HepG2 (cell line): ENCODE measurements around the gene METAP1D. TPM values are rescaled to one million over a fixed set of nuclear protein-coding genes. Genes with fewer than 3 reads are reported as not detected.

Source experiments
- ATAC-seq: fragments of 200-7000 bp; cut with Tn5 transposase; 3 replicates; pipeline ENCODE4 v1.9.1; 2020; ENCODE audit warnings: mild to moderate bottlenecking, moderate library complexity
- BruUV-seq: library from RNA; stranded (reverse); fragments of 400-500 nt; replicated peaks from 2 replicates; lab custom pipeline; 2021; lab: Mats Ljungman, UMichigan
- CTCF ChIA-PET: fragments of 300-600 bp; formaldehyde crosslinking; extraction: SDS; loops from one replicate; lab custom pipeline; 2021; ENCODE audit warnings: low total read pairs, inconsistent platforms, low intra/inter-chr PET ratio; lab: Yijun Ruan, JAX
- POLR2A ChIA-PET: fragments of 350-600 bp; sonication (Branson Sonifier 250); formaldehyde crosslinking; loops from one replicate; lab custom pipeline; 2020; ENCODE audit warnings: antibody characterized with exemption, inconsistent platforms; lab: Yijun Ruan, JAX
- DNase-seq: peaks from one replicate; pipeline ENCODE4 v3.0.0-alpha.2; 2015; ENCODE audit warnings: low spot score
- FAIRE-seq: peaks from 3 replicates; lab custom pipeline; 2011; peaks lifted over from hg19 to GRCh38; lab: Jason Lieb, UNC
- H2AFZ ChIP-seq: one replicate; pipeline ENCODE4 v1.6.1; 2011; ENCODE audit warnings: low read length, inconsistent platforms
- H3K27ac ChIP-seq: fragments of 300-600 bp; 3 replicates; pipeline ENCODE4 v1.8.0; 2011; ENCODE audit warnings: mixed run types, mild to moderate bottlenecking, mixed read lengths, low read length, inconsistent platforms; ENCODE audit not compliant: insufficient read depth; ENCODE audit errors: extremely low read length
- H3K27me3 ChIP-seq, 2 experiments: fragments of 200-600 bp in 1 of 2; 2 replicates in 1 of 2; 3 replicates in 1 of 2; pipeline versions ENCODE4 v1.6.0 to v1.8.0; 2011; ENCODE audit warnings: low read length in 2 of 2, mild to moderate bottlenecking in 2 of 2, moderate library complexity in 2 of 2, inconsistent platforms in 1 of 2; ENCODE audit not compliant: insufficient read depth in 2 of 2, control insufficient read depth in 1 of 2
- H3K36me3 ChIP-seq, 2 experiments: fragments of 200-600 bp in 1 of 2; replicated peaks in 1 of 2; 2 replicates in 1 of 2; 3 replicates in 1 of 2; pipeline versions ENCODE4 v1.5.1 to v1.8.0; 2011; ENCODE audit warnings: low read length in 2 of 2, inconsistent platforms in 1 of 2; ENCODE audit not compliant: insufficient read depth in 2 of 2, control insufficient read depth in 1 of 2
- H3K4me1 ChIP-seq: 2 replicates; pipeline ENCODE4 v1.5.1; 2012; ENCODE audit warnings: low read length, inconsistent platforms; ENCODE audit not compliant: insufficient read depth
- H3K4me2 ChIP-seq: 2 replicates; pipeline ENCODE4 v1.6.0; 2011; ENCODE audit warnings: low read depth, low read length, inconsistent platforms
- H3K4me3 ChIP-seq, 3 experiments: fragments of 200-600 bp in 1 of 3; sonication (generic), shearing (Covaris generic) in 1 of 3; replicated peaks in 1 of 3; 2 replicates each; pipeline ENCODE4 v1.5.1; 2011 to 2016; ENCODE audit warnings: low read length in 3 of 3, inconsistent platforms in 2 of 3, low read depth in 2 of 3, mild to moderate bottlenecking in 2 of 3, control low read depth in 1 of 3, mixed read lengths in 1 of 3; ENCODE audit not compliant: insufficient read depth in 1 of 3
- H3K79me2 ChIP-seq: one replicate; pipeline ENCODE4 v1.6.1; 2011; ENCODE audit warnings: low read length, inconsistent platforms; ENCODE audit not compliant: insufficient read depth
- H3K9ac ChIP-seq: 2 replicates; pipeline ENCODE4 v1.6.0; 2011; ENCODE audit warnings: mild to moderate bottlenecking, low read depth, low read length, inconsistent platforms; ENCODE audit not compliant: insufficient read depth
- H3K9me3 ChIP-seq: 2 replicates; pipeline ENCODE4 v1.5.1; 2012; ENCODE audit warnings: mild to moderate bottlenecking, low read length
- H4K20me1 ChIP-seq: 2 replicates; pipeline ENCODE4 v1.6.0; 2011; ENCODE audit warnings: inconsistent platforms, mild to moderate bottlenecking, low read length, moderate library complexity; ENCODE audit not compliant: insufficient read depth
- CBX2 ChIP-seq, 2 experiments: fragments of 200-600 bp in 1 of 2; sonication (generic); formaldehyde crosslinking in 1 of 2; IDR thresholded peaks; 2 replicates each; pipeline versions ENCODE4 v1.7.0 to v1.8.1; 2018 to 2022; ENCODE audit warnings: low read depth in 2 of 2, low read length in 1 of 2, mild to moderate bottlenecking in 1 of 2, missing genetic modification reagents in 1 of 2
- DMAP1 ChIP-seq: IDR thresholded peaks from 2 replicates; pipeline ENCODE4 v1.6.1; 2016
- EZH2 ChIP-seq: conservative IDR thresholded peaks from 2 replicates; pipeline ENCODE4 v1.6.1; 2012; ENCODE audit warnings: mild to moderate bottlenecking, low read depth, low read length, moderate library complexity
- MLLT10 ChIP-seq: sonication (generic); formaldehyde crosslinking; IDR thresholded peaks from 2 replicates; pipeline ENCODE4 v1.4.0; 2020; ENCODE audit warnings: missing genetic modification reagents
- WGBS: methylation state at CpG from one replicate; pipeline ENCODE4 v1.1.6; 2017; ENCODE audit warnings: low lambda C conversion rate; 5-methylcytosine and 5-hydroxymethylcytosine counted together
- in situ Hi-C: cut with HindIII; loops from 2 replicates; pipeline ENCODE4 v1.10.0; 2017; ENCODE audit warnings: low pct_unique_long_range_greater_than_20kb; ENCODE audit not compliant: extremely low pct_ligation_motif_present
- intact Hi-C: fragments of 100-400 bp; cut with micrococcal nuclease; formaldehyde crosslinking; loops from one replicate; pipeline ENCODE4 v1.10.0; 2022; ENCODE audit not compliant: unreplicated experiment
- polyA plus RNA-seq, 8 experiments: library from polyadenylated mRNA; depleted of rRNA in 3 of 8; stranded (reverse) in 7 of 8; unstranded in 1 of 8; fragments of >200 nt; fragmentation: Illumina TruSeq in 4 of 8; extraction: Trizol in 4 of 8; gene quantifications; 2 replicates each; pipeline versions ENCODE4 v1.2.1 to v1.2.3, GENCODE V29; 2011 to 2016; ENCODE audit warnings: low read depth in 4 of 8, missing spikeins in 1 of 8, mixed read lengths in 1 of 8; ENCODE audit not compliant: insufficient read depth in 1 of 8
- total RNA-seq, 5 experiments: library from RNA; depleted of rRNA; stranded (reverse); fragments of >200 nt; fragmentation: Illumina TruSeq; extraction: Trizol; gene quantifications; 2 replicates each; pipeline ENCODE4 v1.2.3, GENCODE V29; 2016; ENCODE audit warnings: low read depth in 1 of 5

The METAP1D gene
- total and polyA plus RNA-seq, 2 of the 13 experiments (the other 11 are each of a cell fraction or from before 2014, with no cell fraction given) = 14.7 to 21.6 TPM

DNA sequence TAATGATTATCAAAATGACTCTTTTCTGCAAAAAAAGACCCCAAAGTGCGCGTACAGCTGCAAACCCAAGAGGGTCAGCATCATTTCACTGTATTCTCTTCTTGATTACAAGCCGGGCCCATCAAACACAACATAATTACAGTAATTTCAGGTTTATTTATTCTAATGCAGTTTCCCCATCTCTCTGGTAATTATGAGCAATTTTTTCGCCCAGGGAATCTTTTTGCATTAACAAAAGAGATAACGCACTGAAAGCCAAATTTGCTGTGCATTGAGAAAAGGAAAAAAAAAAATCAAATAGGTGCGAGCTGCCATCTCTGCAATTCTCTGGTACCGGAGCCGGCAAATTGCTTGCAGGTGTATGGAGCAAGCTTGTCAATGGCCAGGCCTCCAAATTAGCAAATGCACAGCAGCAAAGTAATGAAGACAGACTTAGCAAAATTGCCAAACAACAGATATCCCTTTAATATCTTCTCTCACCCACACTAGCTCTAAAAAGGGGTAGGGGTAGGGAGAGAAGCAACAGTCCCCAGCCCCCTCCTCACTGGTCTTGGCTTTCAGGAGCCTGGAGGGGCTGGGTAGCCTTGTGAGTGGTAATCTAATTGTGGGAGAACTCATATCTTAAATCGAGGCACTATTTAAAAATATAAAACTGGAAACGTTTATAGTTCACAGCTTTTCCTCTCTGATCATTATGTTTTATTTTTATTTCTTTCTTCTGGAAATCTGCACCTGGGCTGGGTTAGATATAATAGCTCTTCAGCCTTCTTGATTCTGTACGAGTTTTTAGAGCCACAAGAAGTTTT is 92.2 kb downstream of the METAP1D start:
- peaks cover 6% of the 10 kb centered on the region; the same call in 1 of the 2 replicates for H4K20me1 ChIP-seq
- FAIRE-seq = no peak
- CTCF ChIA-PET = no interaction called here
- 26% methylated on average over 11 of the region's 11 CpGs for WGBS
- H3K9me3 ChIP-seq = no peaks in the 10 kb centered on the region
- TF ChIP-seq EZH2 (peak; percentile 2; the same call in 1 of the 2 replicates), CBX2 (IDR thresholded peaks at IDR 0.05; ENCODE audit: low read depth, low read length) (peak; percentile 93), CBX2 (CRISPR knock-in tag; IDR thresholded peaks at IDR 0.05; ENCODE audit: low read depth) (no peak), DMAP1 (CRISPR knock-in tag) (no peak)
- TF ChIP-seq, all 625 proteins: peak for 2
- intact Hi-C loops (no loop called here), in situ Hi-C loops (no loop called here)
- H3K79me2 ChIP-seq = no peaks in the 10 kb centered on the region
- H3K4me1 ChIP-seq = peaks cover 45% of the 10 kb centered on the region
- no TSS peak for BruUV-seq
- peaks cover 20 to 99% of the 10 kb centered on the region in 2 experiments; a peak in 4 of 5 replicates for H3K27me3 ChIP-seq
- H3K4me2 ChIP-seq = no peak overlapping the region
- no peak overlapping the region for H2AFZ ChIP-seq
- DNase-seq (no peak), ATAC-seq (no peak)
- no peaks in the 10 kb centered on the region for H3K36me3 ChIP-seq
- no peak overlapping the region for H3K4me3 ChIP-seq
- POLR2A ChIA-PET = interaction anchor here (2.5 kb wide), 1 partner anchor 10 kb away, joined by 16 read pairs; the partner anchor contains the start of gene DLX2
- no peak overlapping the region for H3K9ac ChIP-seq
- H3K27ac ChIP-seq = no peak overlapping the region

DNA sequence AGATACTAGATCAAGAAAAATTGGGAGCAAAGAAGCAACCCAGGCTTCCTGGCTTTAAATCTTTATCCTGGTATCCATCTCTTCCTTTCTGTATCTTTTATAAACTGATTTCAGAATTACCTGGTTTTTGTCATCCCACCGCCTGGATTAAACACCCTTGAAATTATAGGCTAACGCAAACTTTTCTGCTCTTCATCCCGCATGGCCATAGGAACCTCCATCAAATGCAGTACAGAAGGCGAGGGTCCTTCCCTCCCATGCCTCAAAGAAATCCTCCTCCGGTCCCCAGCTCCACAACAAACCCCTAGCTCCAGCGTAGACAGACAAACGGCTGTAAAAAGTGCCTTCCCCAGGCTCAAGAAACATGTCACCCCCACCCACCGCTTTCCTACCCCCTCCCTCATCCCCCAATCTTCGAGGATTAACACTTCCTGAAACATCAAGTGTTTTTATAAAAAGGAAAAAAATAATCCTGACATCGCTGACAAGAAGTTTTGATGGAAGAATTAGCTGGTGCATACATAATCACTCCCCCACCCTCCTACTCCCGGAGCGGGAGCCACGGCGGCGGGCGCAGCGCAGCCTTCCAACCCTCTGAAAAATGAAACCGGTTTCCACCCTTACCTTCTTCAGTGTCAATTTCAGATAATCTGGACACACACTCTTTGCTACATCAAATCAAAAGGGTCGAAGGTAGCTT is 93.1 kb downstream of the METAP1D start:
- Histone ChIP-seq H3K27ac (no peak overlapping the region), H3K9me3 (no peaks in the 10 kb centered on the region), H3K4me2 (no peak overlapping the region), H4K20me1 (peaks cover 6% of the 10 kb centered on the region; the same call in 1 of the 2 replicates), H3K36me3 (no peaks in the 10 kb centered on the region), H3K4me1 (peaks cover 50% of the 10 kb centered on the region), H3K4me3 (no peak overlapping the region), H2AFZ (no peak overlapping the region), H3K79me2 (no peaks in the 10 kb centered on the region), H3K27me3 (peaks cover 26 to 99% of the 10 kb centered on the region in 2 experiments), H3K9ac (no peak overlapping the region)
- intact Hi-C loops = no loop called here
- 33% methylated on average over 19 of the region's 19 CpGs for WGBS
- in situ Hi-C loops = no loop called here
- FAIRE-seq (no peak), DNase-seq (no peak), ATAC-seq (no peak)
- TF ChIP-seq EZH2 (peak; percentile 4; the same call in 1 of the 2 replicates), MLLT10 (no peak)
- no TSS peak for BruUV-seq
- CTCF ChIA-PET = no interaction called here
- POLR2A ChIA-PET = no interaction called here
